Measurements from ENCODE around the gene AP2S1. TPM values are rescaled to one million over a fixed set of nuclear protein-coding genes. Genes with fewer than 3 reads are reported as not detected.

AP2S1 gene
- total RNA-seq, 2 experiments from 2014 or later, result 101 to 105 TPM

DNA sequence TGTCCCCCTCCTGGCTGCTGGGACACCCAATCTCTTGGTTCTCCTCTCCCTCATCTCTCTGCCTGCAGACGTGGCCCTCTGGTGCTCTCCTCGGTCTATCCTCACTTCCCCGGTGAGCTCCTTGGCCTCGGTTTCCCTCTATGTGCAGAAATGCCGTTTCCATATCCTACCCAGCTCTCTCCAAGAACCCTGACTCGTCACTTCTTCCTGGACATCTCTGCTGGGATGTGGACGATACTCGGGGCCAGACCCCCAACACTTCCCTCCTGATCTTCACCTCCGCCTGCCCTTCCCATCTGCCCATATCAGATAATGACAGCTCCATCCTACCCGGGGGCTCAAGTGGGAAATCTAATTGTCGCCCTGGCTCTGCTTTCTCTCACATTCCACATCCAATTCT lies 7.9 kb downstream of the AP2S1 start:
- TF ChIP-seq, protein P1, sequence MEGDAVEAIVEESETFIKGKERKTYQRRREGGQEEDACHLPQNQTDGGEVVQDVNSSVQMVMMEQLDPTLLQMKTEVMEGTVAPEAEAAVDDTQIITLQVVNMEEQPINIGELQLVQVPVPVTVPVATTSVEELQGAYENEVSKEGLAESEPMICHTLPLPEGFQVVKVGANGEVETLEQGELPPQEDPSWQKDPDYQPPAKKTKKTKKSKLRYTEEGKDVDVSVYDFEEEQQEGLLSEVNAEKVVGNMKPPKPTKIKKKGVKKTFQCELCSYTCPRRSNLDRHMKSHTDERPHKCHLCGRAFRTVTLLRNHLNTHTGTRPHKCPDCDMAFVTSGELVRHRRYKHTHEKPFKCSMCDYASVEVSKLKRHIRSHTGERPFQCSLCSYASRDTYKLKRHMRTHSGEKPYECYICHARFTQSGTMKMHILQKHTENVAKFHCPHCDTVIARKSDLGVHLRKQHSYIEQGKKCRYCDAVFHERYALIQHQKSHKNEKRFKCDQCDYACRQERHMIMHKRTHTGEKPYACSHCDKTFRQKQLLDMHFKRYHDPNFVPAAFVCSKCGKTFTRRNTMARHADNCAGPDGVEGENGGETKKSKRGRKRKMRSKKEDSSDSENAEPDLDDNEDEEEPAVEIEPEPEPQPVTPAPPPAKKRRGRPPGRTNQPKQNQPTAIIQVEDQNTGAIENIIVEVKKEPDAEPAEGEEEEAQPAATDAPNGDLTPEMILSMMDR (IDR thresholded peaks at IDR 0.05), result no peak
- H3K27me3 Mint-ChIP-seq, result no peaks in the 10 kb centered on the region
- POLR2A ChIA-PET, result no interaction called here
- peaks cover under 1% of the 10 kb centered on the region for H3K4me1 Mint-ChIP-seq (ENCODE audit: low read depth)
- peaks cover 23% of the 10 kb centered on the region for H3K36me3 Mint-ChIP-seq (ENCODE audit: low read depth)
- intact Hi-C loops (cut with micrococcal nuclease), result loop anchor here (10.0 kb wide), 1 partner anchor 58 kb away; the partner anchor contains the start of gene SLC1A5
- H3K4me3 Mint-ChIP-seq, result no peak overlapping the region
- DNase-seq, result no peak
- CTCF ChIA-PET, result interaction anchor here (1.1 to 5.6 kb wide), 4 partner anchors 8 to 148 kb away, joined by 3 to 147 read pairs (median 10); no protein-coding TSS in a partner anchor
- no peaks in the 10 kb centered on the region for H3K9me3 Mint-ChIP-seq
- no peak for ATAC-seq
- no peak overlapping the region for H3K27ac Mint-ChIP-seq

DNA sequence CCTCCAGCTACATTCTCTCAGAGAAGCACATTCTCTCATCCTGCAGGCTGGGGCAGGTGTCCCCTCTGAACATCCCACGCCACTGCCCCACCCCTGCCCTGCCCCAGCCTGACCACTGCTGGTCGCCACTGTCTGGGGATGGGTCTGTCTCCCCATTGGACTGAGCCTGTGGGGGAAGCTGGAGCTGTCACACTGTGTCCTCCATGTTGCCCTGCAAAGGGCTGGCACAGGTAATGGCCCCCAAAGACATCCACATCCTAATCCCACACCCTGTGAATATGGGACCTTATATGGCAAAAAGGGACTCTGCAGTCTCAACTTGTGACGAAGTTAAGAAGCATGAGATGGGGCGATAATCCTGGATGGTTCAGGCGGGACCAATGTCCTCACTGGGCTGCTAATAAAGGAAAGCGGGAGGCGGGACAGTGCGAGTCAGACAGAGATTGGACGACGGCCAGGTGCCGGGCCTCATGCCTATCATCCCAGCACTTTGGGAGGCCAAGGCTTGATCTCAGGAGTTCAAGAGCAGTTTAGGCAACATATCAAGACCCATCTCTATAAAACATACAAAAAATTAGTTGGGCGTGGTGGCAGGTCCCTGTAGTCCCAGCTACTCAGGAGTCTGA lies 9.1 kb downstream of the AP2S1 start:
- H3K27me3 Mint-ChIP-seq, result no peaks in the 10 kb centered on the region
- CTCF ChIA-PET, result interaction anchor here (0.8 to 5.6 kb wide), 21 partner anchors 8 to 304 kb away, joined by 3 to 147 read pairs (median 6); partner anchors contain the start of genes AP2S1 and SLC1A5
- no peak overlapping the region for H3K27ac Mint-ChIP-seq
- no peak overlapping the region for H3K4me3 Mint-ChIP-seq
- no peaks in the 10 kb centered on the region for H3K4me1 Mint-ChIP-seq (ENCODE audit: low read depth)
- TF ChIP-seq, protein P1 (IDR thresholded peaks at IDR 0.05), result no peak
- no peaks in the 10 kb centered on the region for H3K9me3 Mint-ChIP-seq
- DNase-seq, result no peak
- peaks cover 19% of the 10 kb centered on the region for H3K36me3 Mint-ChIP-seq (ENCODE audit: low read depth)
- no peak for ATAC-seq
- POLR2A ChIA-PET, result interaction anchor here (1.5 kb wide), 1 partner anchor 53 kb away, joined by 8 read pairs; the partner anchor contains the start of gene SLC1A5
- intact Hi-C loops (cut with micrococcal nuclease), result loop anchor here (2.0 to 10.0 kb wide), 2 partner anchors 57 to 85 kb away; partner anchors contain the start of gene SLC1A5

DNA sequence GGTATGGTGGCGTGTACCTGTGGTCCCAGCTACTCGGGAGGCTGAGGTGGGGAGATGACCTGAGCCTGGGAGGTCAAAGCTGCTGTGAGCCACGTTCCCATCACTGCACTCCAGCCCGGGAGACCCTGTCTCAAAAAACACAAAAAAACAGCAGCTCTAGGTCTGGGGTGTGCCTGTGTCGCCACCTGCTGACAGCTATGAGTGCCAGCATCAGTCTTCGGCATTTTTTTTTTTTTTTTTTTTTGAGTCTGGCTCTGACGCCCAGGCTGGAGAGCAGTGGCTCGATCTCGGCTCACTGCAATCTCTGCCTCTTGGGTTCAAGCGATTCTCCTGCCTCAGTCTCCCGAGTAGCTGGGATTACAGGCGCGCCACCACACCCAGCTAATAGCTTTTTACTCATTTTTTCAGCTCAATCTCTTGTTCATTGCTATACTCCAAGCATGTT lies 10.1 kb downstream of the AP2S1 start:
- TF ChIP-seq, protein P1 (IDR thresholded peaks at IDR 0.05), result peak; percentile 89

DNA sequence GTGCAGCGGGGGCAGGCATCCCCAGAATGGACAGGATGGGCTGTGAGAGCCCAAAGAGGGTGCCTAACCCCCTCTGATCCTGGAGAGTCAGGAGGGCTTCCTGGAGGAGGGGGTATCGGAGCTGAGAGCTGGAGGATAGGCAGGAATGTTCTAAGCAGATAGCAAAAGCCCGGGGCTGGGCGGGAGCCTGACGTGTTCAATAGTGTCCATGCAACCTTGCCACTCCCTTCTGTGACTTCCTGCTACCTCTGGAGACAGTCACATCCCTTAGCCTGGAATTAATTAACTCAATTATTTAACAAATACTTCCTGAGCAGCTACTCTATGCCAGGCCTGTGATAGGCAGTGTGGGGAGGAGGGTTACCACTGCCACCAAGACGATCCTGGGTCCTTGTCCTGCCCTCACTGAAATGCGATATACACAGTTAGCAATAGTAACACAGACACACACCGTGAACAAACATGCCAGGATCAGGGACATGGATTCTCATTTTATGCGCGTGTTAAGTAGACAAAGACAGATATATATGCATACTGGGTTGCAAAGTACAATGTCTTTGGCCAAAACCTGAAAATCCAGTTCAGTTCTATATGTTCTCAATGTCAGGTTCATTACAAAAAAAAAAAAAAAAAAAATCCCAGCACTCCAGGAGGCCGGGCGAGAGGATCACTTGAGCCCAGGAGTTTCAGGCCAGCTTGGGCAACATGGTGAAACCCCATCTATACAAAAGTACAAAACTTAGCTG lies 10.7 kb downstream of the AP2S1 start:
- ChIA-PET POLR2A (interaction anchor here (0.7 to 1.3 kb wide), 3 partner anchors 53 to 91 kb away, joined by 3 to 7 read pairs (median 3); no protein-coding TSS in a partner anchor), CTCF (interaction anchor here (0.6 to 5.6 kb wide), 32 partner anchors 9 to 310 kb away, joined by 3 to 147 read pairs (median 6); partner anchors contain the start of genes AP2S1 and SLC1A5)
- Mint-ChIP-seq H3K27me3 (no peaks in the 10 kb centered on the region), H3K36me3 (ENCODE audit: low read depth) (peaks cover 16% of the 10 kb centered on the region), H3K27ac (peak overlapping the region; percentile 38), H3K9me3 (no peaks in the 10 kb centered on the region), H3K4me3 (no peak overlapping the region), H3K4me1 (ENCODE audit: low read depth) (no peaks in the 10 kb centered on the region)
- ATAC-seq (no peak), DNase-seq (no peak)
- intact Hi-C loops (cut with micrococcal nuclease), result loop anchor here (2.0 to 10.0 kb wide), 2 partner anchors 55 to 83 kb away; partner anchors contain the start of gene SLC1A5
- TF ChIP-seq, protein P1 (IDR thresholded peaks at IDR 0.05), result no peak

More for the DNA sequence above, 10.1 kb downstream of the AP2S1 start:
- H3K4me3 Mint-ChIP-seq, result no peak overlapping the region
- ATAC-seq (peak; percentile 93), DNase-seq (peak; percentile 68)
- intact Hi-C loops (cut with micrococcal nuclease), result loop anchor here (2.0 to 10.0 kb wide), 2 partner anchors 56 to 84 kb away; partner anchors contain the start of gene SLC1A5
- CTCF ChIA-PET, result interaction anchor here (0.6 to 5.6 kb wide), 37 partner anchors 9 to 311 kb away, joined by 3 to 147 read pairs (median 5); partner anchors contain the start of genes AP2S1 and SLC1A5
- no peaks in the 10 kb centered on the region for H3K9me3 Mint-ChIP-seq
- POLR2A ChIA-PET, result interaction anchor here (0.7 to 1.5 kb wide), 4 partner anchors 52 to 91 kb away, joined by 3 to 8 read pairs (median 5); partner anchors contain the start of gene SLC1A5
- H3K36me3 Mint-ChIP-seq (ENCODE audit: low read depth), result peaks cover 16% of the 10 kb centered on the region
- H3K27ac Mint-ChIP-seq, result peak overlapping the region; percentile 38
- no peaks in the 10 kb centered on the region for H3K27me3 Mint-ChIP-seq
- no peaks in the 10 kb centered on the region for H3K4me1 Mint-ChIP-seq (ENCODE audit: low read depth)

Data from activated CD8-positive, alpha-beta T cell treated with anti-CD3 and anti-CD28 coated beads for 36 hours (primary cell).